OCI-LY1 (cell line): Measurements from ENCODE around the gene ECM1.

Source experiments
- H2AFZ ChIP-seq: fragments of 200-600 bp; sonication (generic), shearing (Covaris generic); 2 replicates; pipeline ENCODE4 v1.6.0; 2014; ENCODE audit warnings: antibody characterized with exemption, mild to moderate bottlenecking, low read length
- H3F3A ChIP-seq: fragments of 200-600 bp; sonication (generic), shearing (Covaris generic); 2 replicates; pipeline ENCODE4 v1.6.0; 2014; ENCODE audit warnings: mild to moderate bottlenecking, antibody characterized with exemption, low read length, moderate library complexity; ENCODE audit not compliant: insufficient read depth
- H3K27ac ChIP-seq: fragments of 200-600 bp; sonication (generic); 2 replicates; pipeline ENCODE4 v1.5.1; 2014; ENCODE audit warnings: low read length, mixed run types, mild to moderate bottlenecking, low read depth; ENCODE audit not compliant: poor library complexity, severe bottlenecking
- H3K27me3 ChIP-seq: fragments of 200-600 bp; sonication (generic); 2 replicates; pipeline ENCODE4 v1.6.0; 2014; ENCODE audit warnings: antibody characterized with exemption, mild to moderate bottlenecking, low read length, moderate library complexity; ENCODE audit not compliant: insufficient read depth
- H3K36me3 ChIP-seq: fragments of 200-600 bp; sonication (generic); 2 replicates; pipeline ENCODE4 v1.6.1; 2014; ENCODE audit warnings: mild to moderate bottlenecking, antibody characterized with exemption, low read length, moderate library complexity, mixed read lengths; ENCODE audit not compliant: insufficient read depth
- H3K4me1 ChIP-seq: fragments of 200-600 bp; sonication (generic); 2 replicates; pipeline ENCODE4 v1.5.1; 2014; ENCODE audit warnings: mild to moderate bottlenecking, low read length, moderate library complexity; ENCODE audit not compliant: insufficient read depth, severe bottlenecking
- H3K4me2 ChIP-seq: fragments of 200-600 bp; sonication (generic), shearing (Covaris generic); 2 replicates; pipeline ENCODE4 v1.6.1; 2014; ENCODE audit warnings: low read length
- H3K4me3 ChIP-seq: fragments of 200-600 bp; sonication (generic); 2 replicates; pipeline ENCODE4 v1.5.1; 2014; ENCODE audit warnings: low read length, low read depth, mild to moderate bottlenecking, mixed read lengths; ENCODE audit not compliant: poor library complexity, severe bottlenecking
- H3K79me2 ChIP-seq: fragments of 200-600 bp; shearing (Covaris generic); 2 replicates; pipeline ENCODE4 v1.6.1; 2016; ENCODE audit warnings: mixed run types, low read length, mixed read lengths; ENCODE audit not compliant: insufficient read depth
- H3K9ac ChIP-seq: fragments of 200-600 bp; sonication (generic), shearing (Covaris generic); 2 replicates; pipeline ENCODE4 v1.6.1; 2014; ENCODE audit warnings: mild to moderate bottlenecking, low read length, mixed read lengths
- H3K9me2 ChIP-seq: fragments of 200-600 bp; sonication (generic), shearing (Covaris generic); 2 replicates; pipeline ENCODE4 v1.6.1; 2014; ENCODE audit warnings: low read depth, mild to moderate bottlenecking, low read length, mixed read lengths
- H3K9me3 ChIP-seq: fragments of 200-600 bp; shearing (Covaris generic); 2 replicates; pipeline ENCODE4 v1.6.1; 2014; ENCODE audit warnings: low read length, mixed read lengths
- H4K20me1 ChIP-seq: fragments of 200-600 bp; sonication (generic), shearing (Covaris generic); 2 replicates; pipeline ENCODE4 v1.6.0; 2016; ENCODE audit warnings: mild to moderate bottlenecking, low read length; ENCODE audit not compliant: insufficient read depth
- CTCF ChIP-seq: fragments of 200-600 bp; sonication (generic), shearing (Covaris generic); IDR thresholded peaks from 2 replicates; pipeline ENCODE4 v1.5.1; 2017; ENCODE audit warnings: mild to moderate bottlenecking, antibody characterized with exemption, low read length, moderate library complexity, mixed read lengths
- EZH2 ChIP-seq: fragments of 200-600 bp; sonication (generic), shearing (Covaris generic); IDR thresholded peaks from 2 replicates; pipeline ENCODE4 v1.8.0; 2017; ENCODE audit warnings: borderline replicate concordance, mixed run types, mild to moderate bottlenecking, antibody characterized with exemption, low read length, moderate library complexity, mixed read lengths

ECM1 gene

GRCh38 chr1:150479370-150479769 lies 28.5 kb upstream of the ECM1 start:
- Histone ChIP-seq H3F3A (no peaks in the 10 kb centered on the region), H3K4me1 (no peaks in the 10 kb centered on the region)

GRCh38 chr1:150479927-150480352 lies 28.0 kb upstream of the ECM1 start:
- no peak for TF ChIP-seq EZH2
- no peak for TF ChIP-seq CTCF
- no peak overlapping the region for H3K9ac ChIP-seq
- no peaks in the 10 kb centered on the region for H3K9me2 ChIP-seq
- H3K27me3 ChIP-seq = no peaks in the 10 kb centered on the region
- no peaks in the 10 kb centered on the region for H3K36me3 ChIP-seq
- H4K20me1 ChIP-seq = no peaks in the 10 kb centered on the region
- no peak overlapping the region for H3K27ac ChIP-seq
- no peak overlapping the region for H3K4me3 ChIP-seq
- no peaks in the 10 kb centered on the region for H3K4me1 ChIP-seq
- no peaks in the 10 kb centered on the region for H3K79me2 ChIP-seq
- no peaks in the 10 kb centered on the region for H3F3A ChIP-seq
- H3K9me3 ChIP-seq = no peaks in the 10 kb centered on the region
- no peak overlapping the region for H2AFZ ChIP-seq
- no peak overlapping the region for H3K4me2 ChIP-seq

More at GRCh38 chr1:150479370-150479769, 28.5 kb upstream of the ECM1 start:
- Histone ChIP-seq H3K27ac (no peak overlapping the region), H3K9me2 (no peaks in the 10 kb centered on the region), H2AFZ (no peak overlapping the region), H3K36me3 (no peaks in the 10 kb centered on the region), H3K79me2 (no peaks in the 10 kb centered on the region), H4K20me1 (no peaks in the 10 kb centered on the region), H3K4me2 (no peak overlapping the region), H3K27me3 (no peaks in the 10 kb centered on the region), H3K4me3 (no peak overlapping the region), H3K9me3 (no peaks in the 10 kb centered on the region), H3K9ac (no peak overlapping the region)
- no peak for TF ChIP-seq CTCF
- TF ChIP-seq EZH2 = no peak

- Histone ChIP-seq H3K27ac (no peak overlapping the region), H4K20me1 (no peaks in the 10 kb centered on the region), H3K4me1 (peaks cover 12% of the 10 kb centered on the region), H3K27me3 (no peaks in the 10 kb centered on the region), H3K79me2 (peaks cover 5% of the 10 kb centered on the region; the same call in 1 of the 2 replicates), H3K9me2 (no peaks in the 10 kb centered on the region), H3K36me3 (peaks cover 8% of the 10 kb centered on the region; the same call in 1 of the 2 replicates), H3K4me2 (no peak overlapping the region), H3K9ac (no peak overlapping the region), H3K4me3 (no peak overlapping the region), H3K9me3 (no peaks in the 10 kb centered on the region), H2AFZ (no peak overlapping the region), H3F3A (no peaks in the 10 kb centered on the region)
- TF ChIP-seq EZH2 = no peak
Measured at GRCh38 chr1:150484431-150484830, 23.5 kb upstream of the ECM1 start.

- H3K4me2 ChIP-seq = no peak overlapping the region
- no peak overlapping the region for H3K27ac ChIP-seq
- no peak overlapping the region for H3K9ac ChIP-seq
- peaks cover 5% of the 10 kb centered on the region; the same call in 1 of the 2 replicates for H3K79me2 ChIP-seq
- H3K9me3 ChIP-seq = no peaks in the 10 kb centered on the region
- H3K4me3 ChIP-seq = no peak overlapping the region
- H4K20me1 ChIP-seq = no peaks in the 10 kb centered on the region
- no peaks in the 10 kb centered on the region for H3K9me2 ChIP-seq
- H3F3A ChIP-seq = no peaks in the 10 kb centered on the region
- no peak overlapping the region for H2AFZ ChIP-seq
- peaks cover 9% of the 10 kb centered on the region; the same call in 1 of the 2 replicates for H3K36me3 ChIP-seq
- H3K4me1 ChIP-seq = peaks cover 12% of the 10 kb centered on the region
- no peaks in the 10 kb centered on the region for H3K27me3 ChIP-seq
- TF ChIP-seq EZH2 (no peak), CTCF (no peak)
Measured at GRCh38 chr1:150484861-150485260, 23.0 kb upstream of the ECM1 start.
